ENCODE data around the gene FAM219B. TPM values are rescaled to one million over a fixed set of nuclear protein-coding genes. Genes with fewer than 3 reads are reported as not detected.

Gene FAM219B
- total RNA-seq, 4 donors from 2014 or later, result 62.8 to 428 (median 68.7) TPM

- in situ Hi-C loops (cut with MboI; ENCODE audit: low pct_ligation_motif_present in 1 of 4, low pct_unique_long_range_greater_than_20kb in 1 of 4, low sequenced_read_pairs in 3 of 4), result no loop called here
- Histone ChIP-seq H3K4me3 (peak overlapping the region in 1 of 4 donors; percentile 82), H3K27me3 (no peaks in the 10 kb centered on the region), H3K27ac (peak overlapping the region; percentile 91 to 96 (median 94)), H3K9me3 (no peaks in the 10 kb centered on the region), H3K4me1 (peaks cover 53 to 76% (median 70%) of the 10 kb centered on the region in 4 donors), H3K36me3 (no peaks in the 10 kb centered on the region)
- no peak for DNase-seq
- 8 to 21% methylated on average over 4 to 6 of the region's 6 CpGs for WGBS, 2 donors (ENCODE audit: low coverage in 1 of 2)
- TF ChIP-seq POLR2AphosphoS5 (IDR thresholded peaks at IDR 0.05) (no peak), POLR2A (IDR thresholded peaks at IDR 0.05) (no peak), EP300 (IDR thresholded peaks at IDR 0.05; ENCODE audit: low read depth) (no peak)
- intact Hi-C loops (cut with DNase I; ENCODE audit: low total_unique reads), result no loop called here
Observed at GRCh38 chr15:74870436-74871215, 36.0 kb downstream of the FAM219B start.

GRCh38 chr15:74869726-74870407, 36.8 kb downstream of the FAM219B start:
- in situ Hi-C loops (cut with MboI; ENCODE audit: low pct_ligation_motif_present in 1 of 4, low pct_unique_long_range_greater_than_20kb in 1 of 4, low sequenced_read_pairs in 3 of 4), result no loop called here
- Histone ChIP-seq H3K27ac (peak overlapping the region; percentile 91 to 96 (median 94)), H3K4me3 (peak overlapping the region in 1 of 4 donors; percentile 82), H3K36me3 (no peaks in the 10 kb centered on the region), H3K4me1 (peaks cover 53 to 83% (median 76%) of the 10 kb centered on the region in 4 donors), H3K9me3 (no peaks in the 10 kb centered on the region), H3K27me3 (no peaks in the 10 kb centered on the region)
- 20 to 25% methylated on average over 2 to 6 of the region's 6 CpGs for WGBS, 2 donors (ENCODE audit: low coverage in 1 of 2)
- TF ChIP-seq EP300 (IDR thresholded peaks at IDR 0.05; ENCODE audit: low read depth) (no peak), POLR2AphosphoS5 (IDR thresholded peaks at IDR 0.05) (peak in 2 of 3 donors; percentile 67 to 81), POLR2A (IDR thresholded peaks at IDR 0.05) (peak; percentile 64), CTCF (IDR thresholded peaks at IDR 0.05) (no peak)
- peak; percentile 81 for DNase-seq
- intact Hi-C loops (cut with DNase I; ENCODE audit: low total_unique reads), result no loop called here

GRCh38 chr15:74869372-74869725, 37.3 kb downstream of the FAM219B start:
- no peak for DNase-seq
- intact Hi-C loops (cut with DNase I; ENCODE audit: low total_unique reads) (no loop called here), in situ Hi-C loops (cut with MboI; ENCODE audit: low pct_ligation_motif_present in 1 of 4, low pct_unique_long_range_greater_than_20kb in 1 of 4, low sequenced_read_pairs in 3 of 4) (no loop called here)
- Histone ChIP-seq H3K4me1 (peaks cover 57 to 88% (median 81%) of the 10 kb centered on the region in 4 donors), H3K27ac (peak overlapping the region; percentile 91 to 96 (median 94)), H3K4me3 (peak overlapping the region in 1 of 4 donors; percentile 82), H3K9me3 (no peaks in the 10 kb centered on the region), H3K36me3 (no peaks in the 10 kb centered on the region), H3K27me3 (no peaks in the 10 kb centered on the region)
- TF ChIP-seq EP300 (IDR thresholded peaks at IDR 0.05; ENCODE audit: low read depth) (no peak), POLR2AphosphoS5 (IDR thresholded peaks at IDR 0.05) (no peak), CTCF (IDR thresholded peaks at IDR 0.05) (no peak), POLR2A (IDR thresholded peaks at IDR 0.05) (no peak)

GRCh38 chr15:74868059-74868458, 38.6 kb downstream of the FAM219B start:
- Histone ChIP-seq H3K27me3 (no peaks in the 10 kb centered on the region), H3K9me3 (no peaks in the 10 kb centered on the region), H3K27ac (peak overlapping the region; percentile 91 to 96 (median 94)), H3K4me3 (no peak overlapping the region), H3K4me1 (peaks cover 57 to 93% (median 90%) of the 10 kb centered on the region in 4 donors), H3K36me3 (no peaks in the 10 kb centered on the region)
- in situ Hi-C loops (cut with MboI; ENCODE audit: low pct_ligation_motif_present in 1 of 4, low pct_unique_long_range_greater_than_20kb in 1 of 4, low sequenced_read_pairs in 3 of 4), result no loop called here
- peak; percentile 58 for DNase-seq
- TF ChIP-seq EP300 (IDR thresholded peaks at IDR 0.05; ENCODE audit: low read depth) (no peak), CTCF (IDR thresholded peaks at IDR 0.05) (no peak), POLR2A (IDR thresholded peaks at IDR 0.05) (peak; percentile 18), POLR2AphosphoS5 (IDR thresholded peaks at IDR 0.05) (peak in 2 of 3 donors; percentile 48 to 68)
- 10 to 23% methylated on average over 2 to 6 of the region's 6 CpGs for WGBS, 2 donors (ENCODE audit: low coverage in 1 of 2)
- intact Hi-C loops (cut with DNase I; ENCODE audit: low total_unique reads), result no loop called here
